Measurements from ENCODE around the gene RAPGEFL1. TPM values are rescaled to one million over a fixed set of nuclear protein-coding genes. Genes with fewer than 3 reads are reported as not detected.

RAPGEFL1 gene
- total and polyA plus RNA-seq, 2 of the 8 experiments (the other 6 are each of a cell fraction or from before 2014, with no cell fraction given): 20.0 to 20.2 TPM

GRCh38 chr17:40135817-40136216, 41.5 kb upstream of the RAPGEFL1 start:
- Histone ChIP-seq H3K4ac (replicated peaks; ENCODE audit: insufficient read length, low read depth, low read length) (no peak overlapping the region), H4K5ac (ENCODE audit: insufficient read length, low read depth, low read length) (no peak overlapping the region), H4K20me1 (replicated peaks in 1 of 2; ENCODE audit: control insufficient read depth in 1 of 2, insufficient read depth in 2 of 2, low read length in 2 of 2) (no peaks in the 10 kb centered on the region), H2BK12ac (ENCODE audit: low read depth, low read length) (no peak overlapping the region), H2AK5ac (ENCODE audit: low read depth, low read length) (no peak overlapping the region), H3K9ac (replicated peaks in 1 of 4; ENCODE audit: extremely low read depth in 1 of 4, low read depth in 3 of 4, low read length in 3 of 4) (no peak overlapping the region), H3K27me3 (replicated peaks in 1 of 4; ENCODE audit: control insufficient read depth in 3 of 4, extremely low read depth in 1 of 4, insufficient read depth in 3 of 4, low read length in 3 of 4) (no peaks in the 10 kb centered on the region), H3K4me2 (ENCODE audit: insufficient read depth in 1 of 2, low read depth in 2 of 2, low read length in 2 of 2) (no peak overlapping the region), H3K23me2 (ENCODE audit: low read depth, low read length) (peaks cover 5% of the 10 kb centered on the region), H2BK5ac (ENCODE audit: low read depth, low read length) (no peak overlapping the region), H3K18ac (ENCODE audit: extremely low read depth, low read length) (no peak overlapping the region), H3K4me3 (ENCODE audit: extremely low read depth in 1 of 4, insufficient read depth in 2 of 4, low read depth in 3 of 4, low read length in 4 of 4) (no peak overlapping the region), H4K91ac (replicated peaks; ENCODE audit: insufficient read length, low read length) (no peak overlapping the region), H3K23ac (ENCODE audit: insufficient read length) (no peak overlapping the region), H2AFZ (ENCODE audit: low read length) (no peak overlapping the region), H2BK120ac (replicated peaks; ENCODE audit: low read depth, low read length) (no peak overlapping the region), H3K27ac (ENCODE audit: low read depth, low read length) (no peak overlapping the region), H3K56ac (replicated peaks; ENCODE audit: insufficient read length, low read depth, low read length) (no peak overlapping the region), H3K79me2 (ENCODE audit: control insufficient read depth in 1 of 2, insufficient read depth in 2 of 2, low read length in 2 of 2) (peaks cover 0 to 8% of the 10 kb centered on the region in 2 experiments; a peak in 2 of 4 replicates), H2BK20ac (ENCODE audit: low read length) (no peak overlapping the region), H3K14ac (ENCODE audit: insufficient read length) (no peak overlapping the region), H3K9me3 (ENCODE audit: insufficient read depth in 2 of 2, low read depth in 1 of 2, low read length in 1 of 2) (no peaks in the 10 kb centered on the region), H3K36me3 (ENCODE audit: control insufficient read depth in 2 of 4, insufficient read depth in 4 of 4, low read length in 3 of 4) (peaks cover 24 to 58% (median 46%) of the 10 kb centered on the region in 4 experiments), H3K79me1 (ENCODE audit: low read depth, low read length) (0 out of 2 replicates have a peak, but pooled peaks cover 2% of the 10 kb centered on the region), H4K8ac (ENCODE audit: extremely low read depth, insufficient read depth, low read length) (no peak overlapping the region), H3K4me1 (replicated peaks in 1 of 4; ENCODE audit: control insufficient read depth in 3 of 4, insufficient read depth in 4 of 4, low read length in 3 of 4) (no peaks in the 10 kb centered on the region), H2BK15ac (ENCODE audit: low read length) (no peak overlapping the region)
- WGBS, 2 experiments (ENCODE audit: extremely low coverage in 1 of 2, insufficient coverage in 1 of 2, insufficient read length in 1 of 2, insufficient replicate concordance in 2 of 2, low coverage in 1 of 2, low lambda C conversion rate in 2 of 2, missing lambda C conversion rate in 1 of 2): 93% methylated on average over 3 of the region's 3 CpGs; no CpG with 5 or more reads in 1 of the 2 experiments
- DNase-seq (ENCODE audit: low read depth in 1 of 2, low spot score in 2 of 2) (no peak), FAIRE-seq (no peak)
- ChIA-PET CTCF (ENCODE audit: partially characterized antibody) (interaction anchor here (1.3 to 14.0 kb wide), 4 partner anchors 12 to 50 kb away, joined by 3 to 135 read pairs (median 8); no protein-coding TSS in a partner anchor), POLR2A (ENCODE audit: partially characterized antibody) (interaction anchor here (1.0 to 5.9 kb wide), 3 partner anchors 16 to 58 kb away, joined by 4 to 90 read pairs (median 4); no protein-coding TSS in a partner anchor)
- no peak for TF ChIP-seq NANOG (IDR thresholded peaks at IDR 0.05; ENCODE audit: insufficient read depth, low read depth, low read length, poor library complexity, severe bottlenecking)
- TF ChIP-seq POU5F1 (IDR thresholded peaks at IDR 0.05; ENCODE audit: low read depth, low read length): no peak
- TF ChIP-seq RNF2 (IDR thresholded peaks at IDR 0.05; ENCODE audit: borderline replicate concordance, low read depth, low read length, missing control alignments, poor library complexity, severe bottlenecking): no peak
- no peak for TF ChIP-seq SUZ12 (IDR thresholded peaks at IDR 0.05; ENCODE audit: low read length)
- no peak for TF ChIP-seq POLR2AphosphoS5 (IDR thresholded peaks at IDR 0.05; ENCODE audit: low read depth, low read length)
- TF ChIP-seq, protein P1, sequence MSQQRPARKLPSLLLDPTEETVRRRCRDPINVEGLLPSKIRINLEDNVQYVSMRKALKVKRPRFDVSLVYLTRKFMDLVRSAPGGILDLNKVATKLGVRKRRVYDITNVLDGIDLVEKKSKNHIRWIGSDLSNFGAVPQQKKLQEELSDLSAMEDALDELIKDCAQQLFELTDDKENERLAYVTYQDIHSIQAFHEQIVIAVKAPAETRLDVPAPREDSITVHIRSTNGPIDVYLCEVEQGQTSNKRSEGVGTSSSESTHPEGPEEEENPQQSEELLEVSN (IDR thresholded peaks at IDR 0.05): no peak
- no peak for TF ChIP-seq CREB1 (IDR thresholded peaks at IDR 0.05)
- TF ChIP-seq RAD21 (IDR thresholded peaks at IDR 0.05 in 1 of 2, conservative IDR thresholded peaks at IDR 0.05 in 1 of 2; ENCODE audit: low read depth in 2 of 2, low read length in 2 of 2): no peak
- no peak for TF ChIP-seq TCF12 (IDR thresholded peaks at IDR 0.05; ENCODE audit: low read depth, low read length)
- no peak for TF ChIP-seq CEBPB (IDR thresholded peaks at IDR 0.05; ENCODE audit: low read depth, low read length)
- TF ChIP-seq KDM1A (IDR thresholded peaks at IDR 0.05; ENCODE audit: borderline replicate concordance, low read length): no peak
- no peak for TF ChIP-seq BACH1 (IDR thresholded peaks at IDR 0.05; ENCODE audit: low read length)
- TF ChIP-seq SAP30 (IDR thresholded peaks at IDR 0.05; ENCODE audit: insufficient read depth, insufficient replicate concordance, low read length): no peak

Measured in H1 (cell line).